Measurements from ENCODE around the gene LYPD6B.

GRCh38 chr2:149070681-149071320, 32.3 kb downstream of the LYPD6B start:
- TF ChIP-seq CTCF (IDR thresholded peaks at IDR 0.05; ENCODE audit: low read length) (no peak), EZH2 (IDR thresholded peaks at IDR 0.05; ENCODE audit: borderline replicate concordance, low read length) (no peak)

Measured in OCI-LY1 (cell line).